ENCODE results near the gene SLC9A8.

- TF ChIP-seq RCOR1 (IDR thresholded peaks at IDR 0.05; ENCODE audit: insufficient replicate concordance, low read length) = no peak
- no peak for TF ChIP-seq CTCF (conservative IDR thresholded peaks at IDR 0.05; ENCODE audit: low read depth, low read length)
- TF ChIP-seq POLR2A (IDR thresholded peaks at IDR 0.05; ENCODE audit: low read depth, low read length) = no peak
- TF ChIP-seq BHLHE40 (IDR thresholded peaks at IDR 0.05; ENCODE audit: low read depth, low read length) = no peak
- TF ChIP-seq MXI1 (IDR thresholded peaks at IDR 0.05; ENCODE audit: borderline replicate concordance, low read depth, low read length) = no peak
- no peak for TF ChIP-seq MAFK (IDR thresholded peaks at IDR 0.05; ENCODE audit: low read depth, low read length)
- TF ChIP-seq USF2 (IDR thresholded peaks at IDR 0.05; ENCODE audit: low read depth, low read length) = no peak
- TF ChIP-seq ELK1 (IDR thresholded peaks at IDR 0.05; ENCODE audit: borderline replicate concordance, low read depth, low read length) = no peak
- TF ChIP-seq RAD21 (IDR thresholded peaks at IDR 0.05; ENCODE audit: low read length) = no peak
- TF ChIP-seq SMC3 (IDR thresholded peaks at IDR 0.05; ENCODE audit: low read depth, low read length) = no peak
- TF ChIP-seq RFX5 (IDR thresholded peaks at IDR 0.05; ENCODE audit: low read depth, low read length) = no peak
- no peak for TF ChIP-seq CHD1 (IDR thresholded peaks at IDR 0.05; ENCODE audit: low read depth, low read length)
Measured at GRCh38 chr20:49858076-49858585, 45.5 kb downstream of the SLC9A8 start.
